Activated CD4-positive, alpha-beta T cell treated with anti-CD3 and anti-CD28 coated beads, Interleukin-2, Interleukin-4, amounts not matched to agents 100 ng/mL and 50 ng/mL, durations not matched to agents 16 hours and 8 hours (primary cell): Measurements from ENCODE around the gene NPIPA8.
"Not testable (repeated sequence)": the region's sequence is repeated elsewhere in the genome, so short reads cannot be mapped to it uniquely, and the experiment has no call there.

Experiments used
- DNase-seq: peaks from one replicate; pipeline ENCODE4 v3.0.0-alpha.2; 2020; ENCODE audit warnings: low spot score

NPIPA8 gene

GRCh38 chr16:18336636-18337035 is at the start of gene NPIPA8:
NPIPA8 (minus strand) TSS chr16:18336736; CDS start chr16:18332662, 4,074 bp downstream.
- DNase-seq: not testable (repeated sequence)

- not testable (repeated sequence) for DNase-seq
These were observed 48.7 kb upstream of the NPIPA8 start for GRCh38 chr16:18385285-18385684.

GRCh38 chr16:18384869-18385268 is 48.3 kb upstream of the NPIPA8 start:
- not testable (repeated sequence) for DNase-seq

DNA sequence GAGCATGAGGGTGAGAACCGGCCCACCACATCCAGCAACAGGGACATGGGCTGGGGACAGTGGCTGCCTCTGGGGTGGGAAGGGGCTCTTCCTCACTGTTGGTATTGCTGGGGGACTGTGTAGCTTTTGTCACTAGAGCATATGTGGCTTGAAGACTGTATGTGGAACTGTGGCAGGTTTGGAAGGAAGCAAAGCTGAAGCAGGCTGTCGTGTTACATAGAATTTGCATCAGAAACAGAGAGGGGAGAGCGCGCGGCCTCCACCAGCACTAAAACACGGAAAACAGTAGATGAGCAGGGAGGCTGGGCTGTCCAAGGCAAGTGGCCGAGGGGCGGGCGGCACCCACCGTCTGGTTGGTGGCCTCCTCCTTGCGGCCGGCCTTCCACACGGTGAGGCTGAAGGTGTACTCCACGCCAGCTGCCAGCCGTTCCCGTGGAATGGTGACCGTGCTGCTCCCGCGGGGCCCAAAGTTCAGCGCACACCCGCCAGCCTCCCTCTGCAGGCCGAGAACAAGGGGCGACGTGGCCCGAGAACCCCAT is 47.6 kb upstream of the NPIPA8 start:
- DNase-seq: not testable (repeated sequence)

GRCh38 chr16:18382696-18383095 is 46.2 kb upstream of the NPIPA8 start:
- DNase-seq: not testable (repeated sequence)

DNA sequence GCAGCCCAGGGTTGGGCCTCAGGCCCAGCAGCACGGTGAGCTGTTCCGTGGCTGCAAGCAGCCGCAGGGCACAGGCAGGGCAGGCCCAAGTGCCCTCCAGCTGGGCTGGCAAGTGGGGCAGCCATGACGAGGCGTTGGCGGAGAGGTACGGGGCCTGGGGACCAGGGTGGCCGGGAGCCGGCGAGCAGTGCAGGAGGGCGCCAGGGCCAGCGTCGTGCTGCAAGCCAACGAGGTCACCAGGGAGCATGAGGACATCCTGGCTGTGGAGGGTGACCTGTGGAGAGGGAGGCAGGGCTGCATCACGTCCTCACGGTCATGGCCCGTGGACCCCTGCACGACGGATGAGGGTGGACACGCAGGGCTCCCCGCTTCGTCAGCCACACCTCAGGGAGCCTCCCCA is 11.2 kb upstream of the NPIPA8 start:
- not testable (repeated sequence) for DNase-seq

DNA sequence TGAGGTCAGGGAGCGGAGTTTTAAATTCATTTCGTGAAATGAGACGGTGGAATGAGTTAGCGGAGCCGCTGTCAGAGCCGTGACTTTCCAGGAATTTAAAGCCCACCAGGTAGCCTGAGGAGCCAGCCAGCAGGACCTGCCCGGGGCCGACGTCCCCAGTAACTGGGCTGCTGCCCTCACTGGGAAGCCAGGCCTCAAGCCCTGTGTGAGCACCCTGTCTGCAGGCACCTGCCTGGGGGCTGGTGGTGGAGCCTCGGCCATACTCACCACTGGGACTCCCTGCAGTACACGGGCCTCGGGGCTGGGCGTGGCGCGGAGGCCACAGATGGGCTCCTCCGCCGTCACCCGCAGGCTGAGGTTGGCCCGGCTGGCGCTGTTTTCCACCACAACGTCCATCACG is 10.5 kb upstream of the NPIPA8 start:
- not testable (repeated sequence) for DNase-seq

GRCh38 chr16:18344634-18345033 is 8.1 kb upstream of the NPIPA8 start:
- not testable (repeated sequence) for DNase-seq

DNA sequence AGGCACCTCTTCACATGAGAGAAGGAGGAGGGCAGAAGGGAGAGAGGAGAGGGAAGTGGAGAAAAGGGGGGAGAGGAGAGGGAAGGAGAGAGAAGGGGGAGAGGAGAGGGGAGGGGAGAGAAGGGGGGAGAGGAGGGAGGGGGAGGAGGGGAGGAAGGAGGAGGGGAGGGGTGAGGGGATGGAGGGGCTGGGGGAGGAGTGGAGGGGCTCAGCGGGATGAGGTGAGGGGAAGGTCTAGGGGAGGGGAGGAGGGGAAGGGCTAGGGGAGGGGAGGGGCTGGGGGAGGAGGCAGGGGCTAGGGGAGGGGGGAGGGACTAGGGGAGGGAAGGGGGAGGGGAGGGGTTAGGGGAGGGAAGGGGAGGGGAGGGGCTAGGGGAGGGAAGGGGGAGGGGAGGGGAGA is 5.5 kb upstream of the NPIPA8 start:
- not testable (repeated sequence) for DNase-seq

- DNase-seq: not testable (repeated sequence)
These were observed 5.0 kb upstream of the NPIPA8 start for GRCh38 chr16:18341417-18341960.

- DNase-seq: not testable (repeated sequence)
These were observed 2.7 kb upstream of the NPIPA8 start for GRCh38 chr16:18339210-18339609.

DNA sequence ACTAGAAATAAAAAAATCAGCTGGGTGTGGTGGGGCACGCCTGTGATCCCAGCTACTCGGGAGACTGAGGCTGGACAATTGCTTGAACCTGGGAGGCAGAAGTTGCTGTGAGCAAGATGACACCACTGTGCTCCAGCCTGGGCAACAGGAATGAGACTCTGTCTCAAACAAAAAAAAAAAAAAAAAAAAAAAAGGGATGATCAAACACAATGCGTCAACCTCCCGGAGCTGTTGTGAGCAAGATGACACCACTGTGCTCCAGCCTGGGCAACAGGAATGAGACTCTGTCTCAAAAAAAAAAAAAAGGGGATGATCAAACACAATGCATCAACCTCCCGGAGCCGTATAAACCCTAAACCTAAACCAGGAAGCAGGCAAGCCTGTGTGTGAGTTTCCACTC is 24.7 kb downstream of the NPIPA8 start:
- DNase-seq: not testable (repeated sequence)

DNA sequence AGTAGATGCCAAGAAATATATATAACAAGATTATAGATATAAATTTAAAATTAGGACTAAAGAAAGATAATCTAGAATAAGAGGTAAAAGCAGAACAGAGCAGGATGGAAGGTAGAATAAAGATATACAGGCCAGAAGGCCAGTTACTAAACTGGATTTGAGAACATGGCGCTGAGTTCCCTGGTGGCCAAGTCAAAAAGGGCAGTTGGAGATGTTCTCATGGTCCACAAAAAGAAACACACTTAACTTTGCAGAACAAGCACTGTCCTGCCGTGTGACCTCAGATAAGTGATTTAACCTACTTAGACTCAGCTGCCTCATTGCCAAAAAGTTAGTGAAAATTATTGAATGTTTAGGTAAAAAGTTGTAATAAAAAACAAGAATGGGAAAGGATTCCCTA is 27.4 kb downstream of the NPIPA8 start:
- DNase-seq: not testable (repeated sequence)

- not testable (repeated sequence) for DNase-seq
These were observed 29.3 kb downstream of the NPIPA8 start for GRCh38 chr16:18307241-18307640.

- not testable (repeated sequence) for DNase-seq
These were observed 30.5 kb downstream of the NPIPA8 start for GRCh38 chr16:18306066-18306465.

GRCh38 chr16:18303059-18303706 is 33.4 kb downstream of the NPIPA8 start:
- DNase-seq: not testable (repeated sequence)

DNA sequence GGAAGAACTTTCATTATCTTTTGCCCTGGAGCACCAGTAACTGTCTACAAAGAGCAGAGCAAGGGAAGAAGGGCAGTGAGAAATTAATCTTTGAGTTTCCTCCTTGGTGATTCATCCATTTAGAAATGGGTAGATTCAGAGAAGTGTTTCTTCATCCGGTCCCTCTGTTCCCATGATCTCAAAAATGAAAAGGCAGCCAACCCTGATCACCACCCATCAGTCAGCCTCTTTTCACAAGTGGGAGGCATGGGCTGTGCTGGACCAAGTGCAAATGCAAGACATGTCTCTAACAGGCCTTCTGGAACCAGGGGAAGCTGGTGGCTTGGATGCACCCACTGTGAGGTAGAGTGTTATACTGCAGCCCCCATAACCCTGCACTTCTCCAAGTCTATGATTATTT is 38.8 kb downstream of the NPIPA8 start:
- DNase-seq: not testable (repeated sequence)

DNA sequence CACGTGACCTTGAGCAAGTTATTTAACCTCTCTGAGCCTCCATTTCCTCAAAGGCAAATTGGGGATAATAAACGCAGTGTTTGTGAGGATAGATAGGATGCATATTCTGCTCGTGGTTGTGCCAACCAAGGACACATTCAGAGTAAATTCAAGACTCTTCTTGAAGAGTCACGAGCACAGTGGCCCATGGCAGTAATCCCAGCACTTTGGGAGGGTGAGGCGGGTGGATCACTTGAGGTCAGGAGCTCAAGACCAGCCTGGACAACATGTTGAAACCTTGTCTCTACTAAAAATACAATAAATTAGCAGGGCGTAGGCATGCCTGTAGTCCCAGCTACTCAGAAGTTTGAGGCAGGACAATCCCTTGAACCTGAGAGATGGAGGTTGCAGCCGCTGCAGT is 39.6 kb downstream of the NPIPA8 start:
- DNase-seq: not testable (repeated sequence)

DNA sequence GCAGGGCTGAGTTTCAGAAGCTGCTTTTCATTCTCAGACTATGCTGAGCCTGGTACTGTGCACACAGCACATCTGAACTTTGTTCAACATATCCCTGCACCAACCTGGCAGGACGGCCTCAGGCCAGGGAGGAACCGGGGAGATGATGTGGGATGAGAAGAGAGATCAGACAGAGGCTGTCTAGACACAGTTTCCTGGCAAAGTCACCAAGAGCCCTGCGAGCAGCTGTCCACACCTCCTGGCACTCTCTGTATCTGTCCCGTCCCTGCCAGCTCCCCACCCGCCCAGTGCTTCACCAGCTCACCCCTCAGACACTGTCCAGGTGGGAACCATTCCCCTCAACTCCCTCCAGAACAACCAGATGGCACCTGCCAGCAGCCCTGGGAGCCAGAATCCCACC is 42.2 kb downstream of the NPIPA8 start:
- not testable (repeated sequence) for DNase-seq

GRCh38 chr16:18293337-18293956 is 43.1 kb downstream of the NPIPA8 start:
- not testable (repeated sequence) for DNase-seq

DNA sequence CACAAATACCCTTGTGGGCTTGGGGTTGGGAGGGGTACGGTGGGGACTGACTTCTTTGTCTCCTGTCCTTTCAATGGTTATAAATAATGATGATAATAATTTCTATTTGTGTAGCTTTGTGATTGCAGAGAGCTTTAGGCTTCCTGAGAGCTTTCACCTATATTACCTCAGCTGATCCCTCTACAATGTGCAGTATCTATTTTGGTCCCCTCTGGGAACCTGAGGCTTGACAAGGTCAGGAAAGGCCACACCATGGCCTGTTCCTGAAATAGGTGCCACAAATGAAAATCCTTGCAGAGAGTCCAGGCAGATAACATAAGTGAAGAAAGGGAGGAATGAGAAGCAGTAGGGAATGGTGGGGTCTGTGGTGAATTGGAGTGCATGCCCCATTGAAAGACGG is 45.6 kb downstream of the NPIPA8 start:
- DNase-seq: not testable (repeated sequence)

DNA sequence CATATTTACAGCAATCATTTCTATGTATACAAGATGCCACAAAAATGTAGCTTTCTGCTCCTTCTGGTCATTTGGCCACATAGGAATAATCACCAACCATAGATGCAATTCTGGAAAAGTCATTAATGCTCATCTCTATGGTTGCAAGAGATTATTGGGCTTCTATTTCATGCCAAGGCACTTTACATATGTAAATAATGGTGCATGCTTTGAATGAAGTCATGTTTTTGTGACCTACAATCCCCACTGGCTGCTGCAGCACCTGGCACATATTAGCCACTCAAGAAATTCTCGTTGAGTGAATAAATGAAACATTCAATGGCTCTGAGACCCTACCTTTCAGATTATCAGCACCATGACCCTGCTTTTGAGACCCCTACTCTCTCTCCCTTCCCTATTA is 50.2 kb downstream of the NPIPA8 start:
- DNase-seq: not testable (repeated sequence)

DNA sequence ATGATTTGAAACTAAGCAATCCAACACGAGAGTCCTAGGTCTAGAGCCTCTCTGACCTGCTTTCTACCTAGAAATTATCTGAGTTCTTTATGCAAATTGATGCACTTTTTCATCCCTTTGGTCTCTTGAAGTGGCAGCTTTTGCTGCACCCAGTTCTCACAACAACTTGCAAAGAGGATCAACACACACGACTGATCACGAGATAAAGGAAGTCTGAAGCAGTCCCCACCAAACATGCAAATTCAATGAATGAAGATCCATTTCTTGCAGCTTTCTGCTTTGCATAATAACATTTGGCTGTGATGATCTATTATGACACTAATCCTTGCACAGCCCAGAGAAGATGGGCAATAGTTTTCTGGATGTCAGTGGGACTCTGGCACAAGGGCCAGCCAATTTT is 56.2 kb downstream of the NPIPA8 start:
- DNase-seq: not testable (repeated sequence)
